ENCODE results near the gene RAC2. TPM values are rescaled to one million over a fixed set of nuclear protein-coding genes. Genes with fewer than 3 reads are reported as not detected.

RAC2 gene
- total RNA-seq, 1 donor from 2014 or later = 11.8 TPM

- no peak for DNase-seq (ENCODE audit: low read depth in 2 of 2)
These were observed 51.9 kb downstream of the RAC2 start for GRCh38 chr22:37192204-37192603.

DNA sequence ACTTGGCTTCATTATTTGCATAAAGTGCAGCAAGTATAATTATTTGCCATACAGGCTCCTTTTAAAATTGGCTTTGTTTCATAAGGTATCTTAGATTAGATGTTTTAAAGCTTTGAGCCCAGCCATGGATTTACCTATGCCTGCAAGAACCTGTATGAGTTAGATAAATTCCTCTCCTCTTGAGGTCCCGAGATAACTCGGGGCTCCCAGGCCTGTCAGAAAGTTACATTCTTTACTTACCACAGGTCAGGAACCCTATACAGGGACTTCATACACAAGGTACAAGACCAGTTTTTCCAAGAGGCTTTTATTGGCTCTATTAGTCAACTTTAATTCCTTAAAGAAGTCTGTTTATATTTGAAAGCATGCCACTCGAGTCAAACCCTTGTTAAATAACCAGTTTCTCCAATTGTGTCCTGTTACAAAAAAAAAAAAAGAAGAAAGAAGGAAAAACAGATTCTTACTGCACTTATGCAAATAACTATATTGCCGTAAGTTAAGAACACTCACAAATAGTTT lies 53.7 kb downstream of the RAC2 start:
- DNase-seq (ENCODE audit: low read depth in 2 of 2) = no peak

GRCh38 chr22:37188901-37189466 lies 55.1 kb downstream of the RAC2 start:
- peak in 1 of 2 donors; percentile 81 for DNase-seq (ENCODE audit: low read depth in 2 of 2)

GRCh38 chr22:37187891-37188761 lies 55.9 kb downstream of the RAC2 start, which contains the start of gene C1QTNF6:
Gene C1QTNF6 (minus strand): TSS chr22:37188247. CDS start chr22:37188213, 34 bp downstream.
- peak in 1 of 2 donors; percentile 56 for DNase-seq (ENCODE audit: low read depth in 2 of 2)

DNA sequence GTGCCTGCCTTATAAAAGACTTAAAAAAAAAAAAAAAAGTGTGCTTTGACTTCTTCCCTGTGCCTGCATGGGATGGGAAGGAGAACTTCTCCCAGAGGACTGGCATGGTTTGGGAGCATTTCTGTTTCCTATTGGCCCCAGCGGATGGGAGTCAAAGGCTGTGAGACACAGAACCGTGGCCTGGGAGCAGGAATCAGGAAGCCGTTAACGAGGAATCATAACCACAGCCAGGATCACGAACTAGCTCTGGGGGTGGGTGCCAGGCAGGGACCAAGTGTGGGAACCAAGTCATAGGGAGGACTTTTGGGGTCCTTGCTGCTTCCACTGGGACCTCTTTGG lies 56.5 kb downstream of the RAC2 start:
- DNase-seq (ENCODE audit: low read depth in 2 of 2) = peak; percentile 66 to 78

DNA sequence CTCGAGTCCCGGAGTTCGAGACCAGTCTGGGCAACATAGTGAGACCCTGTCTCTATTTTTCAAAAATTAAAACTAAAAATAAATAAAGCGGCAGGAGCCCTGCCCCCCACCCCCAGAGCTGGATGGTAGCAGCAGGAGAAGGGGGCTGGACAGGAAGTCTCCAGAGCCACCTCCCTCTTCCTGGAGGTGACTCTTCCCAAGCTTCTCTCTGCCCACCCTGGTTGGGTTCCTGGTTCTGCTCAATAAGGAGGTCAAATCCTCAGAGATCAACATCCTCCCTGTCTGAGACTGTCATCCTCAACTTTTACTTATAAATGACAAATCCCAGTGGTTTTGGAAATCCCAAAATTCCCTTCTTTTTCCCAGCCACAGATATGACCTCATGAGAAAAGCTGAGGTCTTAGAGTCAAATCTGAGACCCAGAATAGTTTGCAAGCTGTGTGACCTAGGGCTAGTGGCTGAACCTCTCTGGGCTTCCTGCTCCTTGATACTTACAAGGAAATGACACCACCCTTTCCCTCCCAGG lies 57.0 kb downstream of the RAC2 start:
- DNase-seq (ENCODE audit: low read depth in 2 of 2) = peak in 1 of 2 donors; percentile 65

- DNase-seq (ENCODE audit: low read depth in 2 of 2) = peak; percentile 95 to 96
These were observed 57.7 kb downstream of the RAC2 start for GRCh38 chr22:37186228-37186996.

GRCh38 chr22:37185646-37186227 lies 58.3 kb downstream of the RAC2 start:
- DNase-seq (ENCODE audit: low read depth in 2 of 2) = no peak

DNA sequence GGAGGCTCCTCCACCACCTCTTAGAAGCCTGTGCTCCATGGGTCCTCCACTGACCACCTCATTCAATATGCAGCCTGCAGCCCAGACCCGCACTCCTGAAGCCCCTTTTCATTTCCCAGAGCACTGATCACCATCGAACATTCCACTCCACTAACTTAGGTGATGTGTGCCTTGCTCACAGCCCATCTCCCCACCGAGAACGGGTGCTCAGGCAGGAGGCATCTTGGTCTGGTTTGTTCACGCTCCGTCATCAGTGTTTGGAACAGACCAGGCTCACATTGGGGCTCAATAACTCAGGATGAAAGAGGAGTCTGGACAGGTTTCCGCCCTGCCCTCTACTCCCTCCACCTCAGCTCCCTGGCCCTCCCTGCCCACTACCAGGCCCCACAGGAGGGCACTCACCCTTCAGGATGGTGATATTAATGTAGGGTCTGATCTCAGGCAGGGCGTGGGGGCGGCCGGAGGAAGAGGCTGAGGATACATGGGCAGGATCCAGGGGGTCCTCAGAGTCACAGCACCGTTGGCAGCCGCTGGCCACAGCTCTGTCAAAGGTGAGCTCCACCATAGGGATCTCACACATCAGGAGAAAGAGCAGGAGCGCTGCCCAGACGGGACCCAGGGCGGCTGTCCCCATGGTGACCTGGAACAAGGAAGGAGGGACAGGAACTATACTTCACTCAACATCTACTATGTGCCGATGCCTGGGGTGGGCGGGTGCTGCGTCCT lies 59.1 kb downstream of the RAC2 start:
- DNase-seq (ENCODE audit: low read depth in 2 of 2) = no peak

DNA sequence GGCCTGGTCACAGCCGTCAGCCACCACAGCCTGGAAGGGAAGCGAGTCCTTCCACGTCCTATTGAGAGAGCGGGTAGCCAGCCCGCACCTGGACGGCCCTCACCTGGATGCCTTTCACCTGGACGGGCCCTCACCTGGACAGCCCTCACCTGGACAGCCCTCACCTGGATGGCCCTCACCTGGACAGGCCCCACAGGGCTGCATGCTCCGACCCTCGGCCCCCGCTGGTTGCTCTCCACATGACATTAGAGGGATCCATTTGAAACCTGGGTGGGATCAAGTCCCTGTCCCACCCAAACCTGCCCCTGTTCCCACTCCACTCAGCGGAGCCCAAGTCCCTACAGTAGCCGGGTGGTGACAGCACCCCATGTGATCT lies 59.7 kb downstream of the RAC2 start:
- no peak for DNase-seq (ENCODE audit: low read depth in 2 of 2)

DNA sequence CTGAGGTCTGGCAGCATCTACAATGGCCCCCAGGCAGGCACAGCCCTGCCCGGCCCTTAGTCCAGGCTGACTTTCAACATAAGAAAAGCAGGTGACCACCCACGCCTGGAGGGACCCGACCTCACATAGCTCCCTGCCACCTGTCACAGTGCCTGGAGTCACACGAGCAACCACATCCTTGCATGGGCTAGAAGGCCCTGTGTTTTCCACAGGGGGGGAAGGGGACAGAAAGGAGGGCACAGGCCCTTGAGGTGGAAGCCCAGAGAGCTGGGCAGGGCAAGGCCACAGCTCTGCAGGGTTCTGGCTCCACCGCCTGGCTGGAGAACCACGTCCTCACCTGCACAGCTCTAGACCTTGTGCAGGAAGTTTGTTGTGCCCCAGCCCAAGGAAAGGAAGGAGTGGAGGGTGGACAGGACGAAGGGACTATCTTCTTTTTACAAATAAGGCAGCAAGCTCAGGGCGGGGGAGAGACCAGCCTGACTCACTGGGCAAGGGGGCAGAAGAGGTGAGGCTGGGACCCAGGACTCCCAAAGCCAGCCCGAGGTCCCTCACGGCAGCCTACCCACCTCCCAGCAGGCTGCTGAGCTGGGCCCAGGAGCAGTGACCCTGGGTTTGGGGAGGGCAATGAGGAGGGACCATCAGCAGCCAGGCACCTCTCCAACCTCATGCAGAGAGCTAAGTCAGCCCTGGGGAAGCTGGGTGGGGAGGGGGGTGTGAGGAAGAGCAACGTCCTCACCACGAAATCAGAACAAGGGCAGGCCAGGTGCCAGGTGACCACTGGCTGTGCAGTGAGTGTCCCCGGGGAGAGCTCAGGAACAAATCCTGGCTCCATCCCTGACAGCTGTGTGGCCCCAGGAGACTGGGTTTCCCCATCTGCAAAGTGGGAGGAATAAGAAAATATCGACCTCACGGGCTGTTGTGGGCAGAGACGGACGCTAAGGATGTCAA lies 60.4 kb downstream of the RAC2 start:
- DNase-seq (ENCODE audit: low read depth in 2 of 2) = no peak

DNA sequence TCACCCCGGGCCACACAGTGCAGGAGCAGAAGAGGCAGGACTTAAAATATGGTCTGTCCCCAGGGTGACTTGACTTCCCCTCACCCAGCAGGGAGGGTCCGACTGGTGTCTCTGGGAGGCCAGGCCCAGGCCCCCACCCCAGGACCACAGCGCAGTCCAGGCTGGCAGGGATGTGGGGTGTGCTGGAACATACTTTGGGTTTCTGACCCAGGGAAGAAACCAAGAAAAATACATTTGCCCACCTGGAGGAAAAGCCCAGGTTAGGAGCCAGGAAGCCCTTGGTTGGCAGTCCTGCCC lies 61.2 kb downstream of the RAC2 start:
- DNase-seq (ENCODE audit: low read depth in 2 of 2) = no peak

DNA sequence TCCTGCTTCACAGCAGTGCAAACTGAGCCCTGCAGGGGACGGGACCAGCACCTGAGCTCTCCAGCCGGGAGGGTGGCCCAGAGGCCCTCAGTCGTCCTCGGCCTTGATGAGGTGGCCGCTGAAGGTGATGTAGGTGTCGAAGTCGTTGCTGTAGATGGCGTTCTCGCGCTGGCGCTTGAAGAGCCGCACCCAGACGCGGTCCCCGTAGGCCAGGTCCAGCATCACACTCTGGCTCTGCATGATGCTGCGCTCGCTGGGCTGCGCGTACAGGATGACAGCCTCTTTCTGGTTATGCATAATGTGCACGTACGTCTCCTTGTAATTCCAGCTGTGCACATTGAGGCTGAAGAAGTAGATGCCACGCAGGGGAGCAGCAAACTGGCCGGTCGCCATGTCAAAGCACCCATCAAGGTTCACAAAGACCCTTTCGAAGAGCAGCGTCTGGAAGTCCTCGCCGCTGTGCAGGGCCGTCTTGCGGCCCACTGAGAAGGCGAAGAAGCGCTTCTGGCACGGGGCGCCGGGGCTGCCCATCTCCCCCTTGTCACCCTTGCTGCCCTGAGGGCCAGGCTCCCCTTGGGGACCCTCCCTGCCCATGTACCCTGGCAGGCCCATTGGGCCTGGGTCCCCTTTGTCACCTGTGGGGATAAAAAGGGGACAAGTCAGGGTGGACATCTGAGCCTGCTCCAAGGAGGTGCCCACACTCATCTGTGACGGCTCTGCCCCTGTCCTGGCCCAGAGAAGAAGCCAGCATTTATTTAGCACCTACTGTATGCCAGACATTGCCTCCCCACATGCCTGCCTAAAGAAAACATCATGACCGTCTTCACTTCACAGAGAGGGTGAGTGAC lies 61.7 kb downstream of the RAC2 start:
- no peak for DNase-seq (ENCODE audit: low read depth in 2 of 2)

- no peak for DNase-seq (ENCODE audit: low read depth in 2 of 2)
These were observed 62.4 kb downstream of the RAC2 start for GRCh38 chr22:37181681-37182080.

- no peak for DNase-seq (ENCODE audit: low read depth in 2 of 2)
These were observed 63.4 kb downstream of the RAC2 start for GRCh38 chr22:37180531-37181231.

DNA sequence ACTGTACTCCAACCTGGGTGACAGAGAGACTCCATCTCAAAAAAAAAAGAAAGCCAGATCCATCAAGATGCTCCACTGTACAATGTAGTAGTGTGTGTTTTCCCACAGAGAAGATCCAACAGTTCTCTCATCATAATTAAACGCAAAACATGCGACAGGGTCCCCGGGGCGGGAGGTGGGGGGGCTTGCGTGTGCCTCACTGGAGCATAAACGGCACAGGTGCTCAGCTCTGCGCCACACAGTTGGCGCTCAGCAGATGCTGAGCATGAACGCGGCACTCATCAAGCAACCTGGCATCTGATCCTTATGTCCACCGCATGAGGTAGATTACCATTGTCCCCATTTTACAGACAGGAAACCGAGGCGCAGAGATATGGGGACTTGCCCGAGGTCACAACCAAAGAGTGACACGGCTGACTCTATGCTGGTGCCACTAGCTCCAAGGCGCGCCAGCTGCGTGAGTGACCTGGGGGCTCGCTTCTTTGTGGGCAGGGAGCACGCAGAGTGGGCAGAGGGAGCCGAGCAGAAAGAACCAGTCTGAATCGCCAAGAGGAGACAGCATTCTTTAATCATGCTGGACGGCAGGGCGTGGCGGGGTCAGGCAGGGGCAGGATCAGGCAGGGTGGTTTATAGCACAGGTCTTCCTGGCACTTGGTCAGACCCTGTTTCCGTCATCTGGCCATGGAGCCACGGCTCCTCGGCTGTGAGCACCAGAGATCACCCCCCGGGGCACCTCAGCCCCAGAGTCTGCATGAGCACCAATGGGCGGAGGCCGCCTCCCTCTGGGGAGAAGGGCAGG lies 64.2 kb downstream of the RAC2 start:
- DNase-seq (ENCODE audit: low read depth in 2 of 2) = no peak

- no peak for DNase-seq (ENCODE audit: low read depth in 2 of 2)
These were observed 65.0 kb downstream of the RAC2 start for GRCh38 chr22:37179126-37179470.

Data from dermis microvascular lymphatic vessel endothelial cell (primary cell).